K562 (cell line): ENCODE measurements around the gene FAM171A1. TPM values are rescaled to one million over a fixed set of nuclear protein-coding genes. Genes with fewer than 3 reads are reported as not detected.

ENCODE experiments used
- ATAC-seq: fragments of 200-7000 bp; cut with Tn5 transposase; 3 replicates; pipeline ENCODE4 v1.9.1; 2020; ENCODE audit warnings: moderate library complexity
- BruUV-seq: library from RNA; stranded (reverse); fragments of 400-500 nt; replicated peaks from 2 replicates; lab custom pipeline; 2021; lab: Mats Ljungman, UMichigan
- CTCF ChIA-PET: fragments of 300-600 bp; formaldehyde crosslinking; extraction: SDS; loops from one replicate; lab custom pipeline; 2021; ENCODE audit warnings: low intra/inter-chr PET ratio; lab: Yijun Ruan, JAX
- POLR2A ChIA-PET: fragments of 300-600, 350-650 bp; sonication (Branson Sonifier 250); formaldehyde crosslinking; extraction: SDS; loops from one replicate; lab custom pipeline; 2021; ENCODE audit warnings: antibody characterized with exemption, inconsistent platforms; lab: Yijun Ruan, JAX
- DNase-seq, 4 experiments: peaks; one replicate each; pipeline versions ENCODE4 v3.0.0 to v3.0.0-alpha.2; 2011 to 2018; ENCODE audit warnings: low spot score in 3 of 4, mixed read lengths in 3 of 4; ENCODE audit errors: extremely low read depth in 1 of 4
- FAIRE-seq: peaks from 2 replicates; lab custom pipeline; 2011; peaks lifted over from hg19 to GRCh38; lab: Jason Lieb, UNC
- H2AFZ ChIP-seq: 2 replicates; pipeline ENCODE4 v1.6.0; 2011; ENCODE audit warnings: low read depth, low read length, control low read depth, inconsistent platforms
- H3K27ac ChIP-seq: fragments of 200-600 bp; 3 replicates; pipeline ENCODE4 v1.8.0; 2011; ENCODE audit warnings: low read depth, mild to moderate bottlenecking, control low read depth, inconsistent platforms, low read length, moderate library complexity, mixed read lengths; ENCODE audit errors: extremely low read depth
- H3K27me3 ChIP-seq, 2 experiments: fragments of 300-600 bp in 1 of 2; 2 replicates in 1 of 2; 3 replicates in 1 of 2; pipeline versions ENCODE4 v1.6.0 to v1.8.0; 2011; ENCODE audit warnings: inconsistent platforms in 2 of 2, low read length in 2 of 2, mild to moderate bottlenecking in 1 of 2, mixed read lengths in 1 of 2, moderate library complexity in 1 of 2; ENCODE audit not compliant: control insufficient read depth in 2 of 2, insufficient read depth in 2 of 2
- H3K36me3 ChIP-seq: fragments of 300-600 bp; 3 replicates; pipeline ENCODE4 v1.8.0; 2011; ENCODE audit warnings: mild to moderate bottlenecking, low read length, inconsistent platforms; ENCODE audit not compliant: control insufficient read depth, insufficient read depth
- H3K4me1 ChIP-seq, 2 experiments: fragments of 200-600 bp in 1 of 2; replicated peaks in 1 of 2; 2 replicates in 1 of 2; 3 replicates in 1 of 2; pipeline versions ENCODE4 v1.5.1 to v1.8.0; 2011; ENCODE audit warnings: inconsistent platforms in 2 of 2, low read length in 2 of 2, mild to moderate bottlenecking in 1 of 2, mixed read lengths in 1 of 2, moderate library complexity in 1 of 2; ENCODE audit not compliant: control insufficient read depth in 2 of 2, insufficient read depth in 2 of 2
- H3K4me2 ChIP-seq: 2 replicates; pipeline ENCODE4 v1.6.1; 2011; ENCODE audit warnings: low read length, control low read depth, inconsistent platforms, mixed read lengths; ENCODE audit not compliant: insufficient read depth
- H3K4me3 ChIP-seq: fragments of 200-600 bp; sonication (generic), shearing (Covaris generic); 2 replicates; pipeline ENCODE4 v1.5.1; 2016; ENCODE audit warnings: control low read depth, inconsistent platforms
- H3K79me2 ChIP-seq: fragments of 200-600 bp; 3 replicates; pipeline ENCODE4 v1.8.0; 2011; ENCODE audit warnings: low read length, inconsistent platforms; ENCODE audit not compliant: control insufficient read depth, insufficient read depth
- H3K9ac ChIP-seq, 2 experiments: 2 replicates each; pipeline versions ENCODE4 v1.6.0 to v1.6.1; 2011; ENCODE audit warnings: low read depth in 2 of 2, low read length in 2 of 2, control low read depth in 1 of 2, inconsistent platforms in 1 of 2, mild to moderate bottlenecking in 1 of 2, mixed read lengths in 1 of 2; ENCODE audit not compliant: insufficient read depth in 1 of 2
- H3K9me1 ChIP-seq: one replicate; pipeline ENCODE4 v1.6.0; 2011; ENCODE audit warnings: inconsistent platforms, mild to moderate bottlenecking, low read length, moderate library complexity; ENCODE audit not compliant: control insufficient read depth, insufficient read depth
- H3K9me3 ChIP-seq: replicated peaks from 2 replicates; pipeline ENCODE4 v1.5.1; 2011; ENCODE audit warnings: low read depth, low read length, inconsistent platforms; ENCODE audit not compliant: control insufficient read depth, insufficient read depth
- H4K20me1 ChIP-seq: replicated peaks from 2 replicates; pipeline ENCODE4 v1.6.1; 2011; ENCODE audit warnings: low read length, inconsistent platforms, mixed read lengths; ENCODE audit not compliant: control insufficient read depth, insufficient read depth
- CTBP1 ChIP-seq: fragments of 450-650 bp; IDR thresholded peaks from 2 replicates; pipeline ENCODE4 v1.6.1; 2016; ENCODE audit warnings: borderline replicate concordance
- GABPB1 ChIP-seq: sonication (generic); formaldehyde crosslinking; IDR thresholded peaks from 2 replicates; pipeline ENCODE4 v1.8.0; 2022; ENCODE audit warnings: mild to moderate bottlenecking, missing genetic modification reagents
- HDGF ChIP-seq: fragments of 450-650 bp; IDR thresholded peaks from 2 replicates; pipeline ENCODE4 v1.6.1; 2016
- NR3C1 ChIP-seq: sonication (generic); formaldehyde crosslinking; IDR thresholded peaks from 2 replicates; pipeline ENCODE4 v1.8.1; 2022; ENCODE audit warnings: missing genetic modification reagents
- PTBP1 ChIP-seq: fragments of 200-400 bp; formaldehyde crosslinking; IDR thresholded peaks from 2 replicates; pipeline ENCODE4 v1.6.1; 2017; ENCODE audit warnings: low read depth, low read length
- U2AF2 ChIP-seq: fragments of 200-400 bp; formaldehyde crosslinking; optimal IDR thresholded peaks from 2 replicates; pipeline ENCODE3; 2017; ENCODE audit warnings: low read depth, mild to moderate bottlenecking, low read length
- ZNF583 ChIP-seq: fragments of 250-450 bp; sonication (Bioruptor Pico); IDR thresholded peaks from 2 replicates; pipeline ENCODE4 v1.4.0; 2020
- WGBS: fragments of 100-300 bp; shearing (Covaris generic); methylation state at CpG from one replicate; pipeline ENCODE4 v1.1.6; 2016; ENCODE audit warnings: low coverage, mixed read lengths; ENCODE audit not compliant: insufficient coverage; ENCODE audit errors: missing lambda C conversion rate; 5-methylcytosine and 5-hydroxymethylcytosine counted together
- in situ Hi-C: fragments of 300-500 bp; cut with MboI; formaldehyde crosslinking; loops from 4 replicates; pipeline ENCODE4 v1.15.0; 2018; ENCODE audit warnings: inconsistent platforms, mixed read lengths
- intact Hi-C: fragments of 100-400 bp; cut with micrococcal nuclease; formaldehyde crosslinking; loops from 2 replicates; pipeline ENCODE4 v1.14.2; 2022
- polyA plus RNA-seq, 8 experiments: library from polyadenylated mRNA; depleted of rRNA in 4 of 8; stranded (reverse) in 5 of 8; unstranded in 3 of 8; fragments of >200 nt; fragmentation: Nextera tagmentation in 2 of 8; fragmentation: Illumina TruSeq in 1 of 8; extraction: Ambion mirVana in 2 of 8; extraction: Trizol in 1 of 8; gene quantifications; 2 replicates each; pipeline versions ENCODE4 v1.2.1 to v1.2.3, GENCODE V29; 2011 to 2014; ENCODE audit warnings: inconsistent platforms in 1 of 8, missing spikeins in 1 of 8
- total RNA-seq, 7 experiments: library from RNA; depleted of rRNA in 6 of 7; stranded (reverse); fragments of >200 nt in 6 of 7; fragmentation: Illumina TruSeq in 2 of 7; extraction: Trizol in 2 of 7; gene quantifications; 2 replicates each; pipeline versions ENCODE4 v1.2.1 to v1.2.3, GENCODE V29; 2011 to 2021; ENCODE audit warnings: low replicate concordance in 1 of 7
- TF ChIP-seq, protein P1 (sequence below), 3 experiments: fragments of 200-800 bp in 1 of 3; sonication (Bioruptor generic) in 1 of 3; sonication (generic) in 1 of 3; formaldehyde crosslinking in 1 of 3; IDR thresholded peaks; 2 replicates each; pipeline versions ENCODE4 v1.6.1 to v1.8.0; 2016 to 2022; ENCODE audit warnings: mild to moderate bottlenecking in 2 of 3, missing compliant biosample characterization in 2 of 3, missing genetic modification characterization in 2 of 3, missing genetic modification reagents in 1 of 3
- TF ChIP-seq, protein P2 (sequence below), 2 experiments: IDR thresholded peaks in 1 of 2; conservative IDR thresholded peaks in 1 of 2; 2 replicates each; pipeline ENCODE4 v1.6.1; 2016; ENCODE audit warnings: low read depth in 2 of 2, mild to moderate bottlenecking in 1 of 2, missing compliant biosample characterization in 1 of 2, missing genetic modification characterization in 1 of 2, moderate library complexity in 1 of 2

The FAM171A1 gene
- total and polyA plus RNA-seq, 9 of the 15 experiments (the other 6 are each of a cell fraction or from before 2014, with no cell fraction given): 0.51 to 8.2 (median 4.8) TPM

GRCh38 chr10:15227611-15228372 lies 143.3 kb downstream of the FAM171A1 start:
- ATAC-seq (no peak), FAIRE-seq (no peak), DNase-seq (no peak)
- Histone ChIP-seq H3K9me1 (no peaks in the 10 kb centered on the region), H2AFZ (no peak overlapping the region), H3K9me3 (no peaks in the 10 kb centered on the region), H3K4me2 (no peak overlapping the region), H3K4me3 (no peak overlapping the region), H3K27me3 (peaks cover 0 to 18% of the 10 kb centered on the region in 2 experiments; a peak in 3 of 5 replicates), H3K4me1 (no peaks in the 10 kb centered on the region; a peak in 1 of 5 replicates), H3K27ac (no peak overlapping the region), H4K20me1 (no peaks in the 10 kb centered on the region; the same call in 1 of the 2 replicates), H3K9ac (no peak overlapping the region), H3K36me3 (no peaks in the 10 kb centered on the region), H3K79me2 (no peaks in the 10 kb centered on the region)
- POLR2A ChIA-PET: no interaction called here
- no TSS peak for BruUV-seq
- 7% methylated on average over 5 of the region's 5 CpGs for WGBS
- CTCF ChIA-PET: no interaction called here
- in situ Hi-C loops (no loop called here), intact Hi-C loops (no loop called here)
- TF ChIP-seq U2AF2 (no peak), NR3C1 (CRISPR knock-in tag) (no peak), HDGF (no peak), ZNF583 (CRISPR knock-in tag) (no peak), CTBP1 (no peak), PTBP1 (no peak), GABPB1 (no peak)
- TF ChIP-seq, protein P1, sequence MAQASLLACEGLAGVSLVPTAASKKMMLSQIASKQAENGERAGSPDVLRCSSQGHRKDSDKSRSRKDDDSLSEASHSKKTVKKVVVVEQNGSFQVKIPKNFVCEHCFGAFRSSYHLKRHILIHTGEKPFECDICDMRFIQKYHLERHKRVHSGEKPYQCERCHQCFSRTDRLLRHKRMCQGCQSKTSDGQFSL (CRISPR knock-in tag; IDR thresholded peaks at IDR 0.05): no peak
- TF ChIP-seq, protein P1 (tag; IDR thresholded peaks at IDR 0.05): no peak
- TF ChIP-seq, protein P2, sequence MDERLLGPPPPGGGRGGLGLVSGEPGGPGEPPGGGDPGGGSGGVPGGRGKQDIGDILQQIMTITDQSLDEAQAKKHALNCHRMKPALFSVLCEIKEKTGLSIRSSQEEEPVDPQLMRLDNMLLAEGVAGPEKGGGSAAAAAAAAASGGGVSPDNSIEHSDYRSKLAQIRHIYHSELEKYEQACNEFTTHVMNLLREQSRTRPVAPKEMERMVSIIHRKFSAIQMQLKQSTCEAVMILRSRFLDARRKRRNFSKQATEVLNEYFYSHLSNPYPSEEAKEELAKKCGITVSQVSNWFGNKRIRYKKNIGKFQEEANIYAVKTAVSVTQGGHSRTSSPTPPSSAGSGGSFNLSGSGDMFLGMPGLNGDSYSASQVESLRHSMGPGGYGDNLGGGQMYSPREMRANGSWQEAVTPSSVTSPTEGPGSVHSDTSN (CRISPR knock-in tag; IDR thresholded peaks at IDR 0.05; ENCODE audit: low read depth): no peak
- TF ChIP-seq, protein P2 (tag; conservative IDR thresholded peaks at IDR 0.05; ENCODE audit: low read depth): no peak
